ENCODE data around the gene ZMYM3.
"Not testable (repeated sequence)": the region's sequence is repeated elsewhere in the genome, so short reads cannot be mapped to it uniquely, and the experiment has no call there.

ZMYM3 gene

GRCh38 chrX:71254092-71254963, at the start of gene ZMYM3:
Gene ZMYM3, minus strand, starts transcription at chrX:71254140. Its CDS starts 885 bp downstream, at chrX:71253255.
- DNase-seq: peak; percentile 75 to 98 (median 86)
- intact Hi-C loops (cut with DNase I): loop anchor here (2.0 kb wide), 1 partner anchor 28 kb away; the partner anchor contains the start of gene NONO

DNA sequence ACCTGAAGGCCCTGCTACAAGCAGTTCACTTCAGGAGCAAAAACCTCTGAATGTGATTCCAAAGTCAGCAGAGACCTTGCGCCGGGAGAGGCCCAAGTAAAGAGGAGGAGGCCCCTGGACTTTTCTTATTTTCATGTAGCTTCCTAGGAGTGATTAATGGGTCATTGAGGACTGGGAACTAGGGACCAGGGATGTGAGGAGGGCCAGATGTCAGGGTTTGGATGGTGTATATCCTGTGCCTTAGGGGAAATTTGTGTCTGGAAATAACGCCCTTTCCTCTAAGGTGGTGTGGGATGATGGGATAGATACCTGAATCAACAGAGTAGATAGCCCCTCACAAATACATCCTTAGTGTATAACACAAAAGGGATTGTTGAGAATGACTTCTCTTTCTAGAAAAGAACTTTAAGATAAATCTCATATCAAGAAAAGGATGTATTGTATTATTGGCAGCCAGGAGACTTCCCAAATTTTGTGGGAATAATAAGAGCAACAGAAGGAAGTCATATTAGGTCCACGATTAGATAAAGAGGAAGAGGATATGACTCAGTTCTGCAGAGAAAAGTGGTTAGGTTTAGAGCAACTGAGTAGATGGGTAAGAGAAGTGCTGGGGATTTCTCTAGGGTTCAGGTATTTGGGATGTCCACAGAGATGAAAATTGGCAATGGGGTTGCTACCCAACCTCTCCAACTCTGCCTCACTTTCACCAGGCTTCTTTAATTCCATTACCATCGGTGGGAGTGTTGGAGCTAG, 48.7 kb upstream of the ZMYM3 start:
- intact Hi-C loops (cut with DNase I): no loop called here

DNA sequence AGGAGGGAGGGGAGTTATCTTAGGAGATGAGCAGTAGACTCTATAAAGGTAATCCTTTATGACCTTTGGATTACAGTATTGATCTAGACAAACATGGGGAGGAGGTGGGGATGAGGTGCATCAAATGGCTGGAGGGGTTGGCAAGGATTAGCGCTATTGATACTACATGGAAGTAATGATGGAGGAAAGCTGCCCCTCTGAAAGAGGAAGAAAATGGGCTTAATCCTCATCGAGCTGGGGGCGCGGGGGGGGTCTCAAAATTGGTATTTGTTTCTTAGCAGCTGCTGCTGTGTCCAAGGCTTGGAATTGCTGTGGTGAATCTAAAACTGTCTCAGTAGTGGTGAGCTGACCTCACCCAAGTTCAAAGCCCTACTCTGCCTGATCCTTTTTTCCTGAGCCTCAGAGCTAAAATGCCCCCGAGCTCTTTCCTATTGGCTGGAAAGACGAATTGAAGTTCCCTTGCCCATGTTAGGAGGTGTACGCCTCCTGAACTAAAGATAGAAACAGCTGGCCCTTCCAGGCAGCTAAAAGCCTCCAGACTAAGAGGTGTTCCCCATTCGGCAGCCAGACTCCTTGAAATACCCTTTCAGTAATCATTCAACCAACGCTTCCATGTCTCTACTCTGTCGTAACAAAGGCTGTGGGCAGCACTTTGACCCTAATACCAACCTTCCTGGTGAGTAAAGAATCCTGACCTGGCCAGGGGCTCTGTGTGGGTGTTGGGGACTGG, 47.4 kb upstream of the ZMYM3 start, which contains the start of gene ITGB1BP2:
Gene ITGB1BP2 (plus strand): TSS at position 556 of the 730 bp plus-strand sequence. CDS start 57 bp downstream, at position 613.
- intact Hi-C loops (cut with DNase I): no loop called here
- DNase-seq: peak in 1 of 10 donors; percentile 2

More for the DNA sequence above, 48.7 kb upstream of the ZMYM3 start:
- no peak for DNase-seq

DNA sequence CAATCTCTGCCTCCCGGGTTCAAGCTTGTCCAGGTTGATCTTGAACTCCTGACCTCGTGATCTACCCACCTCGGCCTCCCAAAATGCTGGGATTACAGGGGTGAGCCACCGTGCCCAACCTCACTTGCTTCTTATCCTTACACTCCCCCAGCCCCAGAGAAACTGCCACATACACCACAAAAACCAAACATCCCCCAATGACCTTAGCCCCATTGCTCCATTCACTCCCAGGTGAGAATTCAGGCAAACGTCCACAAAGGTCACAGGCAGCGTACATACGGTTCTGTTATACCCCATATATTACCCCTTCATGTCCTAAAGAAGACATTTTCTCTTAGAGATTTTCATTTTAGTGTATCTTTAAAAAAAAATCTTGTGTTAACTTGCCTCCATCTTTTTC, 46.6 kb upstream of the ZMYM3 start:
- peak in 1 of 10 donors; percentile 38 for DNase-seq

DNA sequence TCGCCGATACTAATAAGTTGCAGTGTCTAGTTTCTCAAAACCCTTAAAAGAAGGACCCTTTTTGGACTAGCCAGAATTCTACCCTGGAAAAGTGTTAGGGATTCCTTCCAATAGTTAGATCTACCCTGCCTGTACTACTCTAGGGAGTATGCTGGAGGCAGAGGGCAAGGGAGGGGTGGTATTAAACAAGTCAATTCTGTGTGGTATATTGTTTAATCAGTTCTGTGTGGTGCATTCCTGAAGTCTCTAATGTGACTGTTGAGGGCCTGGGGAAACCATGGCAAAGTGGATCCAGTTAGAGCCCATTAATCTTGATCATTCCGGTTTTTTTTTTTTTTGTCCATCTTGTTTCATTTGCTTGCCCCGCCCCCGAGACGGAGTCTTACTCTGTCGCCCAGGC, 46.1 kb upstream of the ZMYM3 start:
- DNase-seq; intact Hi-C loops (cut with DNase I): not testable (repeated sequence)

More for the DNA sequence above, 46.6 kb upstream of the ZMYM3 start:
- intact Hi-C loops (cut with DNase I): not testable (repeated sequence)

DNA sequence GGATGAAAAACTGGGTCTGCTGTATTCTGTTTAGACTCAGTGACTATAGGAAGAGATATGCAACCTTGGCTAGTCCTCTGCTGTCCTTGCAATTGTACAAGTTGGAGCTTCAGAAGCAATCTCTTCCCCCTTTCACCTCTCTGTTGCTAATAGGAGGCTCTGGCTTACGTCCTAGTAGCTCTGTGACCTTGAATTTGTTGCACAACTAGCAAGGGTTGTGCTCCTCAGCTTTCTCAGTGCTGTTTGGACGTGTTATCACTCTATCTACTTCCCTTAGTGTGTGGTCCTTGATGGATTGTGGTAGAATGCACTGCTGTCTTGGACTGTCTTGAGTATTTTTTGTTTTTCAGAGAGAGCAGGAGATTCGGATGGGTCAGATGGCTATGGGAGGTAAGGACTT, 44.2 kb upstream of the ZMYM3 start:
- no peak for DNase-seq

GRCh38 chrX:71296806-71297205, 42.9 kb upstream of the ZMYM3 start:
- intact Hi-C loops (cut with DNase I): no loop called here

More for the DNA sequence above, 44.2 kb upstream of the ZMYM3 start:
- intact Hi-C loops (cut with DNase I): no loop called here

GRCh38 chrX:71292669-71293365, 38.9 kb upstream of the ZMYM3 start:
- DNase-seq: no peak
- intact Hi-C loops (cut with DNase I): no loop called here

More at GRCh38 chrX:71296806-71297205, 42.9 kb upstream of the ZMYM3 start:
- DNase-seq: peak in 1 of 10 donors; percentile 33

- no peak for DNase-seq
- intact Hi-C loops (cut with DNase I): no loop called here
These were observed 37.4 kb upstream of the ZMYM3 start for GRCh38 chrX:71291381-71291780.

DNA sequence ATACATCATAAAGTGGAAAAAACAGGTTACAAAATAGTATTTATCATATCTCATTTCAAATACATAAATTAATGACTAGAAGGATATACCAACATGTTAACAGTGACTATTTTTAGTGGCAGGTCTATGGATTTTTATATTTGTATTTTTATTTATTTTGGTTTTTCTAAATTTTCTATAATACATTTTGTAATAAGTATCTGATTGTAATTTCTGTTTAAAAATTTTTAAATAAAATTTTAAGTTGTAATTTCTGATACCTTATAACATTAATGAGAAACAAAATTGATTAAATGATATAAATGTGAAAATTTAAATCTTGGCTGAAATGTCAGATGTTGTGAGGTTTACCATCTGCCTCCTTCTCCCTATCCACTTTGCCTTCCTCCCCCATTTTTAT, 32.0 kb upstream of the ZMYM3 start:
- no peak for DNase-seq
- intact Hi-C loops (cut with DNase I): no loop called here

DNA sequence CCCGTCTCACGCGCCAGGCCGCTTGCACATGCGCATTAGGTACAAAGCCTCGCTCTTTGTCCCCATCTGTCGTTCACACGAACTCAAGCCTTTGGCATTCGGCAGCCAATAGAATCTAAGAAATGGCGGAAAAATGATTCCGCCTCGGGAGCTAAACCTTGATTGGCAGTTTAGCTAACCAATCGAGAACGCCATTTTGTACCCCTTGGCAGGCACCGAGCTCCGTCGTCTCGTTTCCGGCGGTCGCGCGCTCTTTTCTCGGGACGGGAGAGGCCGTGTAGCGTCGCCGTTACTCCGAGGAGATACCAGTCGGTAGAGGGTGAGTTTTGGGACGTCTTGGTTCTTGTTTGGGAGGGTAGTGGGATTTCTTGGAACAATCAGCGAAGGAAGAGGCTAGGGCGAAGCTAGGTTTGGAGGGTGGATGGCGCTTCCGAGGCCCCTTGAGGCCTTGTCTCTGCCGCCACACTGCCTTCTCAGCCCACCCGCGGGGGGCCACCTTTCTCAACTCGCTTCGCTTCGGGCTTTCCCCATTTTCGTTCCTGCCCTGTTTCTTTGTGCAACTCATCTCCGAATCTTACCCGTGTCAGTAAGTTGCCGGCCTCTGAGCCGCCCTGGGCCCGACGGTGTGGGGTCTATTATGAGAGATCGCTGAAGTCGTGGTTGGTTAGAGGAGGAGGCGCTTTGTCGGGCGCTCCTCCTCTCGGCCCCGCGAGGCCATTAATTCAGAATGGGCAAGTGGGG, 29.6 kb upstream of the ZMYM3 start, which contains the start of gene NONO:
Gene NONO (plus strand): TSS at position 233 of the 741 bp plus-strand sequence. CDS start 7,003 bp downstream, outside the sequence.
- DNase-seq: peak; percentile 69 to 96 (median 76)
- intact Hi-C loops (cut with DNase I): loop anchor here (2.0 to 5.0 kb wide), 2 partner anchors 29 to 84 kb away; partner anchors contain the start of genes TAF1 and ZMYM3

GRCh38 chrX:71282514-71283402, 28.8 kb upstream of the ZMYM3 start:
- intact Hi-C loops (cut with DNase I): loop anchor here (2.0 to 5.0 kb wide), 2 partner anchors 28 to 85 kb away; partner anchors contain the start of genes TAF1 and ZMYM3
- DNase-seq: no peak

DNA sequence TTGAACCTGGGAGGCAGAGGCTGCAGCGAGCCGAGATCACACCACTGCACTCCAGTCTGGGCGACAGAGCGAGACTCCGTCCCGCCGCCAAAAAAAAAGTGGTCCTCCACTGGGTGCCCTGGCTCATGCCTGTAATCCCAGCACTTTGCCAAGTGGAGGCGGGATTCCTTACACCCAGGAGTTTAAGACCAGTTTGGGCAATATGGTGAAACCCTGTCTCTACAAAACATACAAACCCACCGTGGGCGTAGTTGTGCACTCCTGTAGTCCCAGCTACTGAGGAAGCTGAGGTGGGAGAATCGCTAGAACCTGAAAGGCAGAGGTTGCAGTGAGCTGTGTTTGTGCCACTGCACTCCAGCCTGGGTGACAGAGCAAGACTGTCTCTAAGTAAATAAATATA, 27.4 kb upstream of the ZMYM3 start:
- intact Hi-C loops (cut with DNase I): loop anchor here (5.0 kb wide), 1 partner anchor 86 kb away; the partner anchor contains the start of gene TAF1
- DNase-seq: not testable (repeated sequence)

- DNase-seq; intact Hi-C loops (cut with DNase I): not testable (repeated sequence)
These were observed 18.4 kb upstream of the ZMYM3 start for GRCh38 chrX:71272313-71272712.

DNA sequence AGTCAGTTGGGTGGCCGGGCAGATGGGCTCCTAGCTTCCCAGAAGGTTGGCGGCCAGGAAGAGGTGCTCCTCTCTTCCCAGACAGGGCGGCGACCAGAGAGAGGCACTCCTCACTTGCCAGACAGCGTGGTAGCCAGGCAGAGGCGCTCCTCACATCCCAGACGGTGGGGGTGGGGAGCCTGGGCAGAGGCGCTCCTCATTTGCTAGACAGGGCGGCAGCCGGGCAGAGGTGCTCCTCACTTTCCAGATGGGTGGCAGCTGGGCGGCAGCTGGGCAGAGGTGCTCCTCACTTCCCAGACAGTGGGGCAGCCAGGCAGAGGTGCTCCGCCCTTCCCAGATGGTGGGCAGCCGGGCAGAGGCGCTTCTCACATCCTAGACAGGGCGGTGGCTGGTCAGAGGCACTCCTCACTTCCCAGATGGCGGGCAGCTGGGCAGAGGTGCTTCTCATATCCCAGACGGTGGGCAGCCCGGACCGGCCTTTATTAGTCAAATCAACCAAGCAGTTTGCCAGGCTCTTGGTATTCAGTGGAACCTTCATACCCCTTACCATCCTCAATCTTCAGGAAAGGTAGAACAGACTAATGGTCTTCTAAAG, 16.0 kb upstream of the ZMYM3 start:
- intact Hi-C loops (cut with DNase I): no loop called here
- peak in 1 of 10 donors; percentile 81 for DNase-seq

- intact Hi-C loops (cut with DNase I); DNase-seq: not testable (repeated sequence)
These were observed 14.7 kb upstream of the ZMYM3 start for GRCh38 chrX:71268624-71269023.

DNA sequence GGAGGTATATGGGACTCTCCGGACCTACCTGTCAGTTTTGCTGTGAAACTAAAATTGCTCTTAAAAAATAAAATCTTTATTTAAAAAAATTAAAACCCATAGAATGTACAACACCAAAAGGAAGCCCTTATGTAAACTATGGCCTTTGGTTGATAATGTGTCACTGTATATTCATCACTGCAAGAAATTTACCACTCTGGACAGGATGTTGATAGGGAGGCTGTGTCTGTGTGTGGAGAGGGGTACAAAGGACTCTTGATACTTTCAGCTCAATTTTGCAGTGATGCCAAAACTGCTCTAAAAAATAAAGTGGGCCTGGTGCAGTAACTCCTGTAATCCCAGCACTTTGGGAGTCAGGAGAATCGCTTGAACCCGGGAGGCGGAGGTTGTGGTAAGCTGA, 2.9 kb upstream of the ZMYM3 start:
- no peak for DNase-seq
- intact Hi-C loops (cut with DNase I): no loop called here
